PC-9 (cell line): ENCODE results near the gene BAX.

Experiments
- CTCF ChIP-seq: fragments of 200-600 bp; sonication (generic); conservative IDR thresholded peaks from 2 replicates; pipeline ENCODE4 v1.6.1; 2017; ENCODE audit warnings: mixed run types, antibody characterized with exemption, mild to moderate bottlenecking, moderate library complexity
- EZH2 ChIP-seq: fragments of 200-600 bp; sonication (generic); IDR thresholded peaks from 2 replicates; pipeline ENCODE4 v1.8.0; 2017; ENCODE audit warnings: antibody characterized with exemption, low read depth

- TF ChIP-seq CTCF (no peak), EZH2 (no peak)
Measured at GRCh38 chr19:49004964-49005614, 50.4 kb downstream of the BAX start.
